ENCODE data around the gene GGT5. TPM values are rescaled to one million over a fixed set of nuclear protein-coding genes. Genes with fewer than 3 reads are reported as not detected.

Gene GGT5
- total and polyA plus RNA-seq, 2 donors (not counting 1 experiment from before 2014, with no cell fraction given) = under 0.01 to 9.1 TPM

- Histone ChIP-seq H3K4me3 (replicated peaks in 1 of 4; ENCODE audit: control extremely low read depth in 1 of 4, insufficient read depth in 1 of 4, low read depth in 3 of 4, low read length in 4 of 4) (no peak overlapping the region), H2AFZ (ENCODE audit: low read length) (no peak overlapping the region), H4K20me1 (ENCODE audit: control insufficient read depth, extremely low read depth, insufficient read depth, low read length) (no peaks in the 10 kb centered on the region), H3K4me2 (ENCODE audit: extremely low read depth, insufficient read depth, low read length) (no peak overlapping the region), H3K9me3 (ENCODE audit: control insufficient read depth, insufficient read depth, low read depth, low read length) (no peaks in the 10 kb centered on the region), H3K36me3 (ENCODE audit: control insufficient read depth, insufficient read depth, low read length) (no peaks in the 10 kb centered on the region), H3K4me1 (ENCODE audit: control insufficient read depth, extremely low read depth, insufficient read depth, low read length) (no peaks in the 10 kb centered on the region), H3K79me2 (ENCODE audit: control insufficient read depth, insufficient read depth, low read length) (no peaks in the 10 kb centered on the region), H3K27ac (ENCODE audit: insufficient read depth, low read length) (no peak overlapping the region), H3K27me3 (ENCODE audit: control insufficient read depth, insufficient read depth, low read length) (no peaks in the 10 kb centered on the region), H3K9ac (ENCODE audit: insufficient read depth, low read length) (no peak overlapping the region)
- TF ChIP-seq EZH2 (IDR thresholded peaks at IDR 0.05; ENCODE audit: low read length, missing control alignments) (no peak), CTCF (conservative IDR thresholded peaks at IDR 0.05 in 1 of 2, IDR thresholded peaks at IDR 0.05 in 1 of 2; ENCODE audit: low read depth in 1 of 2, low read length in 2 of 2) (no peak)
- DNase-seq (ENCODE audit: low read depth in 2 of 2) = no peak
These were observed 11.6 kb downstream of the GGT5 start for GRCh38 chr22:24233235-24233634.

DNA sequence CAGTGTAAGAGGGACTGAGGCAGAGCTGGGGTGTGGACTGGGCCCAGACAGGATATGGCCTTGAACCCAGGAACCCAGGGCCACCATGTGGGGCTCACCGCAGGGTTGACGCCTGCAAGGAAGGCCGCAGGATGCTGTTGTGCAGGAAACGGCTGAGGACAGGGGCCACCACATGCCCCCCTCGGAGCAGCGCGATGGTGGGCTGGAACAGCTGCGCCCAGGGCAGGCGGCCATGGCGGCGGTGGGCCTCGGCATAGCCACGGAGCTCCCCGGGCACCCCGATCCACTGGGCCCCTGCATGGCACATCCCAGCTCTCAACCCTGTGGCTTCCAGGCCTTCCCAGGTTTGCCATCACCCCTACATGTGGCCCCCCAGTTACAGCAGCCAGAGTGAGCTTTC lies 12.2 kb downstream of the GGT5 start:
- H2AFZ ChIP-seq (ENCODE audit: low read length) = no peak overlapping the region
- no peaks in the 10 kb centered on the region for H3K4me1 ChIP-seq (ENCODE audit: control insufficient read depth, extremely low read depth, insufficient read depth, low read length)

GRCh38 chr22:24232124-24232523 lies 12.8 kb downstream of the GGT5 start:
- H3K4me3 ChIP-seq (replicated peaks in 1 of 4; ENCODE audit: control extremely low read depth in 1 of 4, insufficient read depth in 1 of 4, low read depth in 3 of 4, low read length in 4 of 4) = no peak overlapping the region
- no peak overlapping the region for H3K27ac ChIP-seq (ENCODE audit: insufficient read depth, low read length)
- no peaks in the 10 kb centered on the region for H4K20me1 ChIP-seq (ENCODE audit: control insufficient read depth, extremely low read depth, insufficient read depth, low read length)
- H2AFZ ChIP-seq (ENCODE audit: low read length) = no peak overlapping the region
- H3K9ac ChIP-seq (ENCODE audit: insufficient read depth, low read length) = no peak overlapping the region
- no peaks in the 10 kb centered on the region for H3K9me3 ChIP-seq (ENCODE audit: control insufficient read depth, insufficient read depth, low read depth, low read length)
- H3K4me2 ChIP-seq (ENCODE audit: extremely low read depth, insufficient read depth, low read length) = no peak overlapping the region
- no peaks in the 10 kb centered on the region for H3K36me3 ChIP-seq (ENCODE audit: control insufficient read depth, insufficient read depth, low read length)
- no peaks in the 10 kb centered on the region for H3K79me2 ChIP-seq (ENCODE audit: control insufficient read depth, insufficient read depth, low read length)
- DNase-seq (ENCODE audit: low read depth in 2 of 2) = no peak
- no peaks in the 10 kb centered on the region for H3K4me1 ChIP-seq (ENCODE audit: control insufficient read depth, extremely low read depth, insufficient read depth, low read length)
- H3K27me3 ChIP-seq (ENCODE audit: control insufficient read depth, insufficient read depth, low read length) = no peaks in the 10 kb centered on the region
- TF ChIP-seq CTCF (conservative IDR thresholded peaks at IDR 0.05 in 1 of 2, IDR thresholded peaks at IDR 0.05 in 1 of 2; ENCODE audit: low read depth in 1 of 2, low read length in 2 of 2) (no peak), EZH2 (IDR thresholded peaks at IDR 0.05; ENCODE audit: low read length, missing control alignments) (no peak)

More for the DNA sequence above, 12.2 kb downstream of the GGT5 start:
- TF ChIP-seq CTCF (conservative IDR thresholded peaks at IDR 0.05 in 1 of 2, IDR thresholded peaks at IDR 0.05 in 1 of 2; ENCODE audit: low read depth in 1 of 2, low read length in 2 of 2) (no peak), EZH2 (IDR thresholded peaks at IDR 0.05; ENCODE audit: low read length, missing control alignments) (no peak)
- H3K36me3 ChIP-seq (ENCODE audit: control insufficient read depth, insufficient read depth, low read length) = no peaks in the 10 kb centered on the region
- no peak overlapping the region for H3K4me2 ChIP-seq (ENCODE audit: extremely low read depth, insufficient read depth, low read length)
- no peaks in the 10 kb centered on the region for H3K79me2 ChIP-seq (ENCODE audit: control insufficient read depth, insufficient read depth, low read length)
- H3K9me3 ChIP-seq (ENCODE audit: control insufficient read depth, insufficient read depth, low read depth, low read length) = no peaks in the 10 kb centered on the region
- H3K27ac ChIP-seq (ENCODE audit: insufficient read depth, low read length) = no peak overlapping the region
- no peak for DNase-seq (ENCODE audit: low read depth in 2 of 2)
- no peak overlapping the region for H3K9ac ChIP-seq (ENCODE audit: insufficient read depth, low read length)
- no peaks in the 10 kb centered on the region for H3K27me3 ChIP-seq (ENCODE audit: control insufficient read depth, insufficient read depth, low read length)
- H4K20me1 ChIP-seq (ENCODE audit: control insufficient read depth, extremely low read depth, insufficient read depth, low read length) = no peaks in the 10 kb centered on the region
- no peak overlapping the region for H3K4me3 ChIP-seq (replicated peaks in 1 of 4; ENCODE audit: control extremely low read depth in 1 of 4, insufficient read depth in 1 of 4, low read depth in 3 of 4, low read length in 4 of 4)

All from fibroblast of lung (primary cell).